Neural cell (in vitro differentiated cells): Measurements from ENCODE around the gene ACBD6. TPM values are rescaled to one million over a fixed set of nuclear protein-coding genes. Genes with fewer than 3 reads are reported as not detected.
A peak's percentile ranks its signal among the peaks of the same experiment; 100 is the strongest.
"Not testable (repeated sequence)": the region's sequence is repeated elsewhere in the genome, so short reads cannot be mapped to it uniquely, and the experiment has no call there.

Experiments
- H2AFZ ChIP-seq: fragments of 200-600, 300-800 bp; sonication (generic), shearing (Covaris generic); 2 replicates; pipeline ENCODE4 v1.6.0; 2014; ENCODE audit warnings: low read depth, mild to moderate bottlenecking, antibody characterized with exemption, low read length, moderate library complexity
- H3F3A ChIP-seq: fragments of 200-600 bp; shearing (Covaris generic); 2 replicates; pipeline ENCODE4 v1.6.1; 2016; ENCODE audit warnings: mild to moderate bottlenecking, moderate library complexity, mixed read lengths, antibody characterized with exemption, low read length; ENCODE audit not compliant: insufficient read depth, poor library complexity, severe bottlenecking
- H3K27ac ChIP-seq: fragments of 200-600, 300-800 bp; sonication (generic), shearing (Covaris generic); 2 replicates; pipeline ENCODE4 v1.5.1; 2014; ENCODE audit warnings: mild to moderate bottlenecking, low read length, moderate library complexity
- H3K27me3 ChIP-seq: fragments of 300-800, 200-600 bp; sonication (generic), shearing (Covaris generic); 2 replicates; pipeline ENCODE4 v1.6.0; 2014; ENCODE audit warnings: mild to moderate bottlenecking, low read depth, low read length, moderate library complexity; ENCODE audit not compliant: insufficient read depth
- H3K36me3 ChIP-seq: fragments of 300-800, 200-600 bp; sonication (generic), shearing (Covaris generic); 2 replicates; pipeline ENCODE4 v1.5.1; 2014; ENCODE audit warnings: mild to moderate bottlenecking, antibody characterized with exemption, low read length, moderate library complexity; ENCODE audit not compliant: insufficient read depth
- H3K4me2 ChIP-seq: fragments of 300-800, 200-600 bp; sonication (generic), shearing (Covaris generic); 2 replicates; pipeline ENCODE4 v1.6.0; 2014; ENCODE audit warnings: mild to moderate bottlenecking, low read length
- H3K4me3 ChIP-seq: fragments of 300-800, 200-600 bp; sonication (generic), shearing (Covaris generic); 2 replicates; pipeline ENCODE4 v1.5.1; 2014; ENCODE audit warnings: mild to moderate bottlenecking, low read length, moderate library complexity
- H3K79me2 ChIP-seq: fragments of 200-600 bp; shearing (Covaris generic); replicated peaks from 2 replicates; pipeline ENCODE4 v1.6.0; 2014; ENCODE audit warnings: mild to moderate bottlenecking, low read length, moderate library complexity; ENCODE audit not compliant: insufficient read depth
- H3K9ac ChIP-seq: fragments of 300-800, 200-600 bp; sonication (generic), shearing (Covaris generic); 2 replicates; pipeline ENCODE4 v1.6.1; 2016; ENCODE audit warnings: mild to moderate bottlenecking, low read length, mixed read lengths
- H3K9me2 ChIP-seq: fragments of 200-600 bp; shearing (Covaris generic); 2 replicates; pipeline ENCODE4 v1.6.1; 2016; ENCODE audit warnings: mild to moderate bottlenecking, low read length, mixed read lengths; ENCODE audit not compliant: insufficient read depth
- H3K9me3 ChIP-seq: fragments of 200-600, 300-800 bp; sonication (generic), shearing (Covaris generic); 2 replicates; pipeline ENCODE4 v1.6.1; 2016; ENCODE audit warnings: mild to moderate bottlenecking, mixed run types, low read length, moderate library complexity, mixed read lengths
- H4K20me1 ChIP-seq: fragments of 200-600 bp; shearing (Covaris generic); 2 replicates; pipeline ENCODE4 v1.6.1; 2016; ENCODE audit warnings: mild to moderate bottlenecking, mixed run types; ENCODE audit not compliant: insufficient read depth
- EP300 ChIP-seq: fragments of 450-650 bp; conservative IDR thresholded peaks from 2 replicates; pipeline ENCODE4 v1.6.1; 2014; ENCODE audit warnings: antibody characterized with exemption, mild to moderate bottlenecking, moderate library complexity; ENCODE audit not compliant: poor library complexity, severe bottlenecking
- EZH2 ChIP-seq: fragments of 200-600, 300-800 bp; shearing (Covaris generic), sonication (generic); IDR thresholded peaks from 2 replicates; pipeline ENCODE4 v1.6.1; 2014; ENCODE audit warnings: antibody characterized with exemption, low read length, borderline replicate concordance, mild to moderate bottlenecking; ENCODE audit not compliant: insufficient read depth, poor library complexity, severe bottlenecking
- MXI1 ChIP-seq: fragments of 450-650 bp; conservative IDR thresholded peaks from 2 replicates; pipeline ENCODE4 v1.6.1; 2014; ENCODE audit warnings: antibody characterized with exemption, mild to moderate bottlenecking; ENCODE audit not compliant: poor library complexity, severe bottlenecking
- POLR2AphosphoS5 ChIP-seq: IDR thresholded peaks from 2 replicates; pipeline ENCODE4 v1.6.1; 2012
- RAD21 ChIP-seq: fragments of 450-650 bp; conservative IDR thresholded peaks from 2 replicates; pipeline ENCODE4 v1.6.1; 2014; ENCODE audit warnings: antibody characterized with exemption, mild to moderate bottlenecking, moderate library complexity
- SMC3 ChIP-seq: fragments of 450-650 bp; conservative IDR thresholded peaks from 2 replicates; pipeline ENCODE4 v1.6.1; 2014; ENCODE audit warnings: antibody characterized with exemption, mild to moderate bottlenecking, moderate library complexity; ENCODE audit not compliant: poor library complexity
- TAF1 ChIP-seq: IDR thresholded peaks from 2 replicates; pipeline ENCODE4 v1.6.1; 2012; ENCODE audit warnings: low read depth
- polyA plus RNA-seq: library from polyadenylated mRNA; depleted of rRNA; stranded (reverse); fragments of >200 nt; gene quantifications from 2 replicates; pipeline ENCODE4 v1.2.3, GENCODE V29; 2014
- TF ChIP-seq, protein P1 (sequence below): IDR thresholded peaks from 2 replicates; pipeline ENCODE4 v1.6.1; 2012; ENCODE audit warnings: borderline replicate concordance
- TF ChIP-seq, protein P2 (sequence below): fragments of 450-650 bp; IDR thresholded peaks from 2 replicates; pipeline ENCODE4 v1.5.1; 2014; ENCODE audit warnings: antibody characterized with exemption, mild to moderate bottlenecking, moderate library complexity; ENCODE audit not compliant: poor library complexity, severe bottlenecking

The ACBD6 gene
- polyA plus RNA-seq, 1 donor from 2014 or later, result 92.4 TPM

DNA sequence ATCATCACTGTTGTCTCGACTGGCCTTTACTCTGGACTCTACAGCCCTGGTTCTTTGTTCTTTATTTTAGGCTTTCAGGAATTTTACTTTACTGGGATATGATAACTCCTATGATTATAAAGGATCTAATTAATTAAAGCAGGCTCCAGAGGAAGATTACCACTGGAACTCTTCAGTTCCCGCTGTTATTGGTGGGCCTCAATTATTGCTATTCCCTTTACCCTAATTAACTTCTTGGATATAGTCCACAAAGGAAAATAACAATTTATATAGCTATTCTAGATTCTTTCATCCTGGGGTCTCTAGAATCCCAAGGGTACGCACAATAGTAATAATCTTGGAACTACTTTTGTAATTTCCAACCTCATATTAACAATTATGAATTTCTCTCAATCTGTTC, 47.9 kb upstream of the ACBD6 start:
- Histone ChIP-seq H3K4me2 (no peak overlapping the region), H3F3A (no peaks in the 10 kb centered on the region), H2AFZ (no peak overlapping the region), H3K27me3 (no peaks in the 10 kb centered on the region), H3K36me3 (no peaks in the 10 kb centered on the region), H4K20me1 (no peaks in the 10 kb centered on the region), H3K9ac (no peak overlapping the region), H3K9me2 (no peaks in the 10 kb centered on the region), H3K79me2 (no peaks in the 10 kb centered on the region), H3K27ac (peak overlapping the region; percentile 86), H3K4me3 (no peak overlapping the region), H3K9me3 (no peaks in the 10 kb centered on the region)
- TF ChIP-seq RAD21 (no peak), EZH2 (no peak), EP300 (no peak), POLR2AphosphoS5 (no peak), TAF1 (no peak), MXI1 (no peak), SMC3 (no peak)
- TF ChIP-seq, protein P1, sequence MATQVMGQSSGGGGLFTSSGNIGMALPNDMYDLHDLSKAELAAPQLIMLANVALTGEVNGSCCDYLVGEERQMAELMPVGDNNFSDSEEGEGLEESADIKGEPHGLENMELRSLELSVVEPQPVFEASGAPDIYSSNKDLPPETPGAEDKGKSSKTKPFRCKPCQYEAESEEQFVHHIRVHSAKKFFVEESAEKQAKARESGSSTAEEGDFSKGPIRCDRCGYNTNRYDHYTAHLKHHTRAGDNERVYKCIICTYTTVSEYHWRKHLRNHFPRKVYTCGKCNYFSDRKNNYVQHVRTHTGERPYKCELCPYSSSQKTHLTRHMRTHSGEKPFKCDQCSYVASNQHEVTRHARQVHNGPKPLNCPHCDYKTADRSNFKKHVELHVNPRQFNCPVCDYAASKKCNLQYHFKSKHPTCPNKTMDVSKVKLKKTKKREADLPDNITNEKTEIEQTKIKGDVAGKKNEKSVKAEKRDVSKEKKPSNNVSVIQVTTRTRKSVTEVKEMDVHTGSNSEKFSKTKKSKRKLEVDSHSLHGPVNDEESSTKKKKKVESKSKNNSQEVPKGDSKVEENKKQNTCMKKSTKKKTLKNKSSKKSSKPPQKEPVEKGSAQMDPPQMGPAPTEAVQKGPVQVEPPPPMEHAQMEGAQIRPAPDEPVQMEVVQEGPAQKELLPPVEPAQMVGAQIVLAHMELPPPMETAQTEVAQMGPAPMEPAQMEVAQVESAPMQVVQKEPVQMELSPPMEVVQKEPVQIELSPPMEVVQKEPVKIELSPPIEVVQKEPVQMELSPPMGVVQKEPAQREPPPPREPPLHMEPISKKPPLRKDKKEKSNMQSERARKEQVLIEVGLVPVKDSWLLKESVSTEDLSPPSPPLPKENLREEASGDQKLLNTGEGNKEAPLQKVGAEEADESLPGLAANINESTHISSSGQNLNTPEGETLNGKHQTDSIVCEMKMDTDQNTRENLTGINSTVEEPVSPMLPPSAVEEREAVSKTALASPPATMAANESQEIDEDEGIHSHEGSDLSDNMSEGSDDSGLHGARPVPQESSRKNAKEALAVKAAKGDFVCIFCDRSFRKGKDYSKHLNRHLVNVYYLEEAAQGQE, result no peak
- TF ChIP-seq, protein P2, sequence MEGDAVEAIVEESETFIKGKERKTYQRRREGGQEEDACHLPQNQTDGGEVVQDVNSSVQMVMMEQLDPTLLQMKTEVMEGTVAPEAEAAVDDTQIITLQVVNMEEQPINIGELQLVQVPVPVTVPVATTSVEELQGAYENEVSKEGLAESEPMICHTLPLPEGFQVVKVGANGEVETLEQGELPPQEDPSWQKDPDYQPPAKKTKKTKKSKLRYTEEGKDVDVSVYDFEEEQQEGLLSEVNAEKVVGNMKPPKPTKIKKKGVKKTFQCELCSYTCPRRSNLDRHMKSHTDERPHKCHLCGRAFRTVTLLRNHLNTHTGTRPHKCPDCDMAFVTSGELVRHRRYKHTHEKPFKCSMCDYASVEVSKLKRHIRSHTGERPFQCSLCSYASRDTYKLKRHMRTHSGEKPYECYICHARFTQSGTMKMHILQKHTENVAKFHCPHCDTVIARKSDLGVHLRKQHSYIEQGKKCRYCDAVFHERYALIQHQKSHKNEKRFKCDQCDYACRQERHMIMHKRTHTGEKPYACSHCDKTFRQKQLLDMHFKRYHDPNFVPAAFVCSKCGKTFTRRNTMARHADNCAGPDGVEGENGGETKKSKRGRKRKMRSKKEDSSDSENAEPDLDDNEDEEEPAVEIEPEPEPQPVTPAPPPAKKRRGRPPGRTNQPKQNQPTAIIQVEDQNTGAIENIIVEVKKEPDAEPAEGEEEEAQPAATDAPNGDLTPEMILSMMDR, result no peak

DNA sequence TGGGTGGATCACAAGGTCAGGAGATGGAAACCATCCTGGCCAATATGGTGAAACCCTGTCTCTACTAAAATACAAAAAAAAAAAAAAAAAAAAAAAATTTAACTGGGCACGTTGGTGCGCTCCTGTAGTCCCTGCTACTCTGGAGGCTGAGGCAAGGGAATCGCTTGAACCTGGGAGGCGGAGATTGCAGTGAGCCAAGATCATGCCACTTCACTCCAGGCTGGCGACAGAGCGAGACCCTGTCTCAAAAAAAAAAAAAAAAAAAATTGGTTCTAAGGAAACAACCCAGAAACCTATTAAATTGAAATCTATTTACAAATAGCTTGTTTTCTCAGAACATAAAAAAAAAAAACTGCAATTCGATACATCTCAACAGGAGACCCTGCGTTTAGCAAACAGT, 47.4 kb upstream of the ACBD6 start:
- H3K79me2 ChIP-seq, H3K36me3 ChIP-seq, H4K20me1 ChIP-seq, H3K27me3 ChIP-seq, H3K9me2 ChIP-seq, H3K9ac ChIP-seq, H3K4me3 ChIP-seq, H2AFZ ChIP-seq, H3K9me3 ChIP-seq, H3F3A ChIP-seq, H3K4me2 ChIP-seq: not testable (repeated sequence)
- peak overlapping the region; percentile 86 for H3K27ac ChIP-seq

DNA sequence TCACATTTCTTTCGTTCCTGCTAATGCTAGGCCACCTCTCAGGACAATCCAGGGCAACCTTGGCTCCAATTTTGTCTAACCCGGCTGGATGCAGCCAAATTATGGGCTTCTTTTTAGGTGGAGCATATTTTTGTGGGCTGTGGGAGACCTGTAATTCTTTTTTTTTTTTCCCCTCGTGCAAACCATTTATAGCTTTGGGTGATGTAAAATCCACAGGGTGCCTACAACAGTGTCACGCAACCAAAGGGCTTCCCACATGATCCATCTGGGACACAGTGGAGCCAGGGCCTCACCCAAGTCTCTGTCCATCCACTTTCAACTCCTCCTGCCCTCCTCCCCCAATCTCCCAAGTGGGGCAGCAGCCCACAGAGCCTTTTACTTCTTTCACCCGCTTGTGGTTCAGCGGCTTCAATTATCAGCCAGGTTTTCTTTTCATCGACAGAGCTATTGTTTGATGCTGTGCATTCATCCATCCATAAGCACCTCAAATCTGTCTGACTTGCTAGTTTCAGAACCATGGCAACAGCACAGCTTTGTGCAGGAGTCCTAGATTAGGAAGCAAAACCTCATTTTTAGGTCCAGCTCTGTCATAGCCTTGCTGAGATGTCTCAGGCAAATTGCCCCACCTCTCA, 46.4 kb upstream of the ACBD6 start:
- peak overlapping the region; percentile 48 for H2AFZ ChIP-seq
- peak overlapping the region; percentile 39 for H3K4me3 ChIP-seq

More for the DNA sequence above, 46.4 kb upstream of the ACBD6 start:
- no peaks in the 10 kb centered on the region for H3K27me3 ChIP-seq
- no peaks in the 10 kb centered on the region for H3K9me3 ChIP-seq
- no peaks in the 10 kb centered on the region for H3F3A ChIP-seq
- no peaks in the 10 kb centered on the region for H3K36me3 ChIP-seq
- peak overlapping the region; percentile 56 for H3K9ac ChIP-seq
- TF ChIP-seq MXI1 (no peak), SMC3 (peak; percentile 44), EP300 (peak; percentile 68), POLR2AphosphoS5 (peak; percentile 22), RAD21 (peak; percentile 45), TAF1 (no peak), EZH2 (no peak)
- TF ChIP-seq, protein P1, result peak; percentile 56
- TF ChIP-seq, protein P2, result no peak
- no peaks in the 10 kb centered on the region for H3K79me2 ChIP-seq
- peak overlapping the region; percentile 48 for H3K4me2 ChIP-seq
- H3K9me2 ChIP-seq, result no peaks in the 10 kb centered on the region
- peak overlapping the region; percentile 86 for H3K27ac ChIP-seq
- H4K20me1 ChIP-seq, result no peaks in the 10 kb centered on the region
